ENCODE data around the gene KITLG. TPM values are rescaled to one million over a fixed set of nuclear protein-coding genes. Genes with fewer than 3 reads are reported as not detected.

KITLG gene
- total RNA-seq, 1 donor from 2014 or later: 21.7 TPM

- peak; percentile 90 for DNase-seq (ENCODE audit: low read depth)
- peak; percentile 79 for FAIRE-seq
- Histone ChIP-seq H3K9me3 (ENCODE audit: insufficient read depth, low read depth, low read length) (no peaks in the 10 kb centered on the region), H3K27me3 (ENCODE audit: insufficient read depth, low read length) (no peaks in the 10 kb centered on the region), H4K20me1 (ENCODE audit: insufficient read depth, low read length) (no peaks in the 10 kb centered on the region), H3K36me3 (ENCODE audit: insufficient read depth, low read length) (no peaks in the 10 kb centered on the region), H3K79me2 (ENCODE audit: insufficient read depth, low read length) (no peaks in the 10 kb centered on the region), H3K27ac (ENCODE audit: low read depth, low read length) (peak overlapping the region; percentile 55), H3K4me1 (ENCODE audit: insufficient read depth, low read length) (peaks cover 10% of the 10 kb centered on the region), H3K4me3 (ENCODE audit: insufficient read depth, low read depth, low read length) (no peak overlapping the region), H3K4me2 (ENCODE audit: low read length) (peak overlapping the region; percentile 51), H2AFZ (ENCODE audit: low read depth, low read length) (no peak overlapping the region), H3K9ac (ENCODE audit: low read length) (no peak overlapping the region)
- H3K4me1 Mint-ChIP-seq (ENCODE audit: low read depth, unreplicated experiment): no peaks in the 10 kb centered on the region
- no peaks in the 10 kb centered on the region for H3K27me3 Mint-ChIP-seq (ENCODE audit: low read depth, unreplicated experiment)
- H3K4me3 Mint-ChIP-seq (ENCODE audit: unreplicated experiment): no peak overlapping the region
- H3K36me3 Mint-ChIP-seq (ENCODE audit: low read depth, unreplicated experiment): no peaks in the 10 kb centered on the region
- H3K9me3 Mint-ChIP-seq (ENCODE audit: unreplicated experiment): no peaks in the 10 kb centered on the region
- H3K27ac Mint-ChIP-seq (ENCODE audit: unreplicated experiment): no peak overlapping the region
- TF ChIP-seq EZH2 (IDR thresholded peaks at IDR 0.05; ENCODE audit: insufficient read depth, low read length) (no peak), CTCF (IDR thresholded peaks at IDR 0.05; ENCODE audit: insufficient read depth, low read depth, low read length) (no peak)
These were observed 86.6 kb downstream of the KITLG start for GRCh38 chr12:88493636-88494035.

GRCh38 chr12:88490425-88490824, 89.8 kb downstream of the KITLG start:
- no peak overlapping the region for H3K4me2 ChIP-seq (ENCODE audit: low read length)
- FAIRE-seq (no peak), DNase-seq (ENCODE audit: low read depth) (no peak)
- H3K27me3 ChIP-seq (ENCODE audit: insufficient read depth, low read length): no peaks in the 10 kb centered on the region
- Mint-ChIP-seq H3K27me3 (ENCODE audit: low read depth, unreplicated experiment) (no peaks in the 10 kb centered on the region), H3K9me3 (ENCODE audit: unreplicated experiment) (no peaks in the 10 kb centered on the region), H3K4me1 (ENCODE audit: low read depth, unreplicated experiment) (no peaks in the 10 kb centered on the region), H3K27ac (ENCODE audit: unreplicated experiment) (no peak overlapping the region), H3K36me3 (ENCODE audit: low read depth, unreplicated experiment) (no peaks in the 10 kb centered on the region), H3K4me3 (ENCODE audit: unreplicated experiment) (no peak overlapping the region)
- H3K4me3 ChIP-seq (ENCODE audit: insufficient read depth, low read depth, low read length): no peak overlapping the region
- H3K9me3 ChIP-seq (ENCODE audit: insufficient read depth, low read depth, low read length): no peaks in the 10 kb centered on the region
- H3K9ac ChIP-seq (ENCODE audit: low read length): no peak overlapping the region
- no peaks in the 10 kb centered on the region for H4K20me1 ChIP-seq (ENCODE audit: insufficient read depth, low read length)
- H3K27ac ChIP-seq (ENCODE audit: low read depth, low read length): no peak overlapping the region
- H2AFZ ChIP-seq (ENCODE audit: low read depth, low read length): no peak overlapping the region
- TF ChIP-seq EZH2 (IDR thresholded peaks at IDR 0.05; ENCODE audit: insufficient read depth, low read length): no peak
- no peak for TF ChIP-seq CTCF (IDR thresholded peaks at IDR 0.05; ENCODE audit: insufficient read depth, low read depth, low read length)
- no peaks in the 10 kb centered on the region for H3K36me3 ChIP-seq (ENCODE audit: insufficient read depth, low read length)
- peaks cover 10% of the 10 kb centered on the region for H3K4me1 ChIP-seq (ENCODE audit: insufficient read depth, low read length)
- H3K79me2 ChIP-seq (ENCODE audit: insufficient read depth, low read length): no peaks in the 10 kb centered on the region

GRCh38 chr12:88472775-88473174, 107.5 kb downstream of the KITLG start:
- Histone ChIP-seq H3K4me3 (ENCODE audit: insufficient read depth, low read depth, low read length) (no peak overlapping the region), H3K4me1 (ENCODE audit: insufficient read depth, low read length) (peaks cover 23% of the 10 kb centered on the region), H3K9me3 (ENCODE audit: insufficient read depth, low read depth, low read length) (no peaks in the 10 kb centered on the region), H3K79me2 (ENCODE audit: insufficient read depth, low read length) (no peaks in the 10 kb centered on the region), H4K20me1 (ENCODE audit: insufficient read depth, low read length) (no peaks in the 10 kb centered on the region), H2AFZ (ENCODE audit: low read depth, low read length) (no peak overlapping the region), H3K4me2 (ENCODE audit: low read length) (peak overlapping the region; percentile 40), H3K27me3 (ENCODE audit: insufficient read depth, low read length) (no peaks in the 10 kb centered on the region), H3K27ac (ENCODE audit: low read depth, low read length) (peak overlapping the region; percentile 80), H3K36me3 (ENCODE audit: insufficient read depth, low read length) (no peaks in the 10 kb centered on the region), H3K9ac (ENCODE audit: low read length) (peak overlapping the region; percentile 59)
- peaks cover 5% of the 10 kb centered on the region for H3K9me3 Mint-ChIP-seq (ENCODE audit: unreplicated experiment)
- peak; percentile 96 for FAIRE-seq
- H3K4me3 Mint-ChIP-seq (ENCODE audit: unreplicated experiment): no peak overlapping the region
- no peak for TF ChIP-seq CTCF (IDR thresholded peaks at IDR 0.05; ENCODE audit: insufficient read depth, low read depth, low read length)
- no peak for TF ChIP-seq EZH2 (IDR thresholded peaks at IDR 0.05; ENCODE audit: insufficient read depth, low read length)
- peak overlapping the region; percentile 68 for H3K27ac Mint-ChIP-seq (ENCODE audit: unreplicated experiment)
- peak; percentile 84 for DNase-seq (ENCODE audit: low read depth)
- H3K4me1 Mint-ChIP-seq (ENCODE audit: low read depth, unreplicated experiment): peaks cover 20% of the 10 kb centered on the region
- no peaks in the 10 kb centered on the region for H3K36me3 Mint-ChIP-seq (ENCODE audit: low read depth, unreplicated experiment)
- H3K27me3 Mint-ChIP-seq (ENCODE audit: low read depth, unreplicated experiment): no peaks in the 10 kb centered on the region

Data from astrocyte (in vitro differentiated cells and primary cell).